Posterior vena cava (tissue), 2 donors: ENCODE results near the gene RNASE7. TPM values are rescaled to one million over a fixed set of nuclear protein-coding genes. Genes with fewer than 3 reads are reported as not detected.
A peak's percentile ranks its signal among the peaks of the same experiment; 100 is the strongest.

Experiments used
- DNase-seq: peaks from one replicate; pipeline ENCODE4 v3.0.0-alpha.2; 2020; ENCODE audit warnings: low spot score
- intact Hi-C, 2 donors: fragments of 100-400 bp; cut with DNase I; formaldehyde crosslinking; loops; one replicate each; pipeline versions ENCODE4 v1.14.1 to v1.14.2; 2022 to 2023
- microRNA-seq, 2 donors: library from miRNA; unstranded; fragments of <30 nt; microRNA quantifications; one replicate each; pipeline ENCODE4 v1.2.0, GENCODE V29; 2020 to 2021; ENCODE audit warnings: borderline microRNAs expressed in 2 of 2
- total RNA-seq, 2 donors: library from RNA; stranded (reverse); fragmentation: NEBNext Ultra II Directional; extraction: Animal tissue kit (Norgen Biotek cat#: 25700); gene quantifications; one replicate each; pipeline ENCODE4 v1.2.1, GENCODE V29; 2021
- donor health status: DM: yes; HTN: yes; CAD: no.
- donor health status: DM: yes; HTN: yes; CAD: no.

Gene RNASE7
- total RNA-seq, 2 donors from 2014 or later: not detected

DNA sequence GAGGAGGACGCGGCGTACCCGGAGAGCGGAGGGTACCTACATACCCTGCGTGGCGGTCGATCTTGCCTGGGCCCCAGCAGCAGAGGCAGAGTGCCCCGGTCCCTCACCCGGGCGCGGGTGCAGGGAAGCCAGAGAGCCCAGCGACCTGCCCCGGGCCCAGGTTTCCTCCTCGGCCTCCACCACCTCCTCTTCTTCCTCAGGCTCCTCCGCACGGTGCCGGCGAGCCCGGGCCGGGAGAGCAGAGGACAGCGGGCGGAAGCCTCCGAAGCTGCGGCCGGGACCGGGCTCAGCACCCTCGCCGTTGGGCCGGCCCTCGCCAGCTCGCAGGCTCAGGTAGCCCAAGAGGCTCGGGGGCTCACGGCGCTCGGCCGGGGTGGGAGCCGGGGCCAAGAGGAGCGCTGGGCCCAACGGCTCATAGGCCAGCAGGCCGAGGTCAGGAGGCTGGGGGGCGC, 49.7 kb downstream of the RNASE7 start:
- no peak for DNase-seq
- intact Hi-C loops: loop anchor here (2.0 to 5.0 kb wide), 2 partner anchors 70 to 75 kb away; no protein-coding TSS in a partner anchor

DNA sequence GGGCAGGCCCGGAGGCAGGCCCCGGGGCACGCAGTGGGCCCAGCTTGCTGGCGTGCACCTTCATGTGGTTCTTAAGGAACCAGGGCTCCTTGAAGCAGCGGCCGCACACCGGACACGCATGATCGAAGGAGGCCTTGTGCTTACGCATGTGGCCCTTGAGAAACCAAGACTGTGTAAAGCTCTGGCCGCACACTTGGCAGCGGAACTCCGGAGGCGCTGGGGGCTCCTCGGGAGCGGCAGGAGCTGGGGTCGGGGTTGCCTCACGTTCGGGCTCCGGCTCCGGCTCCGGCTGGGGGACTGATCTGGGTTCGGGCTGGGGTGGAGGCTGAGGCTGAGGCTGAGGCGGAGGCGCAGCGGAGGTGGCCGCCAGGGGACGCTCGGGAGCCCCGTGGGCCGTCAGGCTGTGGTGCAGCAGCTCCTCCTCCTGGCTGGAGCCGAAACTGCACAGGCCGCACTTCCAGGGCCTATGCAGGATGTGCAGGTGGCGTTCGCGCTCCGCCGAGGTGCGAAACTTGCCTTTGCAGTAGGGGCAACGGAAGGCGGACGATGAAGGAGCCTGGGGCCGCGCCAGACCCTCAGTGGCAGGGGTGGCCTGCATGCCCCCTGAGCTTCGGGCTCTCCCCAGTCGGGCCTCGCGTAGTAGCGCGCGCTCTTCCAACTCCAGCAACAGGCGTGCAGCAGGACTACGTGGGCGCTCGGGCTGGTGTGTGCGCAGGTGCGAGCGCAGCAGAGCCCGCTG, 50.3 kb downstream of the RNASE7 start:
- intact Hi-C loops: loop anchor here in 1 of 2 donors (5.0 kb wide), 1 partner anchor 70 kb away; no protein-coding TSS in a partner anchor
- peak; percentile 97 for DNase-seq

- DNase-seq: no peak
- intact Hi-C loops: loop anchor here in 1 of 2 donors (5.0 kb wide), 1 partner anchor 71 kb away; no protein-coding TSS in a partner anchor
These were observed 50.9 kb downstream of the RNASE7 start for GRCh38 chr14:21093018-21093417.

Small RNA genes within 50 kb of the gene (microRNA-seq; reads per million reads assigned to microRNA genes)
- 0 reads per million in 2 donors for gene MIR6717

Other genes starting within 250 kb of the RNASE7 start
- gene RNASE1, start 239.5 kb upstream of the RNASE7 start, total RNA-seq: 100 to 1,000 TPM; 222 to 363 TPM
- under 1 TPM; 0.48 to 0.60 TPM for gene RNASE3, start 151.0 kb upstream of the RNASE7 start, total RNA-seq
- 1 to 10 TPM; 3.7 to 9.7 TPM for gene RNASE2, start 86.9 kb upstream of the RNASE7 start, total RNA-seq
- gene METTL17, start 52.4 kb upstream of the RNASE7 start, total RNA-seq: 10 to 100 TPM; 30.1 to 33.5 TPM
- 1 to 10 TPM in 1 of 2 donors, under 1 TPM in 1; 0.24 to 1.1 TPM for gene SLC39A2, start 43.1 kb upstream of the RNASE7 start, total RNA-seq
- gene NDRG2, start 17.3 kb upstream of the RNASE7 start, total RNA-seq: 10 to 100 TPM; 78.0 to 80.7 TPM
- not detected for gene TPPP2, start 12.1 kb upstream of the RNASE7 start, total RNA-seq
- gene RNASE13, start 7.6 kb upstream of the RNASE7 start, total RNA-seq: not detected
- gene RNASE8, start 15.5 kb downstream of the RNASE7 start, total RNA-seq: not detected
- 10 to 100 TPM; 41.4 to 48.6 TPM for gene ARHGEF40, start 27.9 kb downstream of the RNASE7 start, total RNA-seq
- gene ZNF219, start 56.3 kb downstream of the RNASE7 start, total RNA-seq: 10 to 100 TPM; 27.0 to 37.6 TPM
- not detected for gene TMEM253, start 58.7 kb downstream of the RNASE7 start, total RNA-seq
- gene OR5AU1, start 113.7 kb downstream of the RNASE7 start, total RNA-seq: not detected
- gene HNRNPC, start 227.1 kb downstream of the RNASE7 start, total RNA-seq: 100 to 1,000 TPM; 239 to 283 TPM
- gene RPGRIP1, start 237.7 kb downstream of the RNASE7 start, total RNA-seq: under 1 TPM; 0.10 to 0.88 TPM